Activated gamma-delta T cell (primary cell): ENCODE data around the gene DRG2.

Experiments
- DNase-seq: peaks from one replicate; lab custom pipeline; 2025; lab: John Stamatoyannopoulos, UW
- total RNA-seq, 2 donors: gene quantifications; one replicate each; lab custom pipeline; 2026; lab: John Stamatoyannopoulos, UW

DRG2 gene, protein sequence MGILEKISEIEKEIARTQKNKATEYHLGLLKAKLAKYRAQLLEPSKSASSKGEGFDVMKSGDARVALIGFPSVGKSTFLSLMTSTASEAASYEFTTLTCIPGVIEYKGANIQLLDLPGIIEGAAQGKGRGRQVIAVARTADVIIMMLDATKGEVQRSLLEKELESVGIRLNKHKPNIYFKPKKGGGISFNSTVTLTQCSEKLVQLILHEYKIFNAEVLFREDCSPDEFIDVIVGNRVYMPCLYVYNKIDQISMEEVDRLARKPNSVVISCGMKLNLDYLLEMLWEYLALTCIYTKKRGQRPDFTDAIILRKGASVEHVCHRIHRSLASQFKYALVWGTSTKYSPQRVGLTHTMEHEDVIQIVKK
- 74.7 to 77.3 reads per million in 2 donors for total RNA-seq

DNA sequence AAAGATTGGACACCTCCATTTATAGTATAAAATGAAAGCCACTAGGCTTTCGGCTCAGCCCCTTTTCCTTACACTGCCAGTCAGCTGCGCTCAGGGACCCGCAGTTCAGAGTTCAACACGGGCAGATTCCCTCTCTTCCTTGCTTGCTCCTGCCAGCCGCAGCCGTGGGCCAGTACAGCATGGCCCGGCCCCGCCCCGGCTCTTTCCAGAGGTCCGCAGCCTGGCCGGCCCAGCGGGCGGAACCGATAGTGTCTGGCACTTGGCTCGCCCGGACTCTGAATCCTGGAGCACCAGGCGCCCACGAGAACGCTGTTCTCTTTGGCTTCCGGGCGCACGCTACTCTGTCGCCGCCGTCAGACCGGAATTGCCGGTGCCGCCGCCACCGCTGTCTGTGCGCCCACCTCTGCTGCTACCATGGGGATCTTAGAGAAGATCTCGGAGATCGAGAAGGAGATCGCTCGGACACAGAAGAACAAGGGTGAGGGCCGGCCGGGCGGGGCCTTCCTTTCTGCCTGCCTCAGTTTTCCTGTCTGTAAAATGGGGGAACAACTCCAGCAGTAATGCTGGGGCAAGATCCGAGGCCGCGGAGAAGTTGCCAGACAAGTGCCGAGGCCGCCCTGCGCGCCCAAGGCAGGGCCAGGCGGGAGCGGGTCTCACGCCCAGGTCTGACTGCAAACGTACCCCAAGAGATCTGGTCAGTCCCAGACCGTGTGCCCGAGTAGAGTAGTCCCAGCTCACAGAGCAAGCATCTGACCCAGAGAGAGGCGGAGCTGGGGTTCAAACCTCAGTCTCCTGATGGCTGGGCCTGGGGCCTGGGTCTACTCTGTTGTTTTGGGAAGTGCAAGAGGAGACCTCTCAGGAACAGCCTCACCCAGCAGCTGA lies at the start of gene DRG2:
TSS of gene DRG2 (plus strand) at position 339 of the 882 bp plus-strand sequence. CDS start at position 415, 76 bp downstream.
- DNase-seq = peak; percentile 65

DNA sequence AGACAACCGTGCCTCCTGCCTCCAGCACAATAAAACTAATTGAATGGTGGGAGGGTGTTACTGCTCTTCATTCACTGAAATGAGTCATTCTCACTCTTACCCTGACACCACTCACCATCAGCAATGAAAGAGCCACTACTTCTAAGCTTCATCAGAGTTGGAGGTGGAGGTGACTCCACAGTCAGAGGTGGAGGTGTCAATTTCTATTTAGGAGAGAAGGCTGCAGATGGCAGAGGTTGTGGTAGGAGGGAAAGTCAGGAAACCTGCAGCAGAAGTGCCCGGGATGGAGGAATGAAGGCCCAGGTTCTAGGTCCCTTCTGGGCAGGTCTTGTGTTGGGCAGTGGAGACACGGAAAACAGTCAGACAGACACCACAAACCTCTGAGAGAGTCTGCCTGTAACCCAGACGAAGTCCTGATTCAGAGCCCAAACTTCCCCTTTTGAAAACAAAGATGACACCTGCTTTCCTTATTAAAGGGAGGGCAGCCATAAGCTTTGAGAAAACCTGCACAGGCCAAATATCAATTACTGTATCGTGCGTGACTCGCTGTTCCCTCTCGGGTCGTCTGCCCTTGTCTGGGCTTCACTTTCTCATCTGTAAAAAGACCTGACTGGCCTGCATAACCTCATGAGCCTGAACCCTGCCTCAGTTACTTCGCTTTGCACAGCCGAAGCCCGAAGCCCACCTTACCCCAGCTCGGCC lies 49.4 kb upstream of the DRG2 start:
- no peak for DNase-seq

DNA sequence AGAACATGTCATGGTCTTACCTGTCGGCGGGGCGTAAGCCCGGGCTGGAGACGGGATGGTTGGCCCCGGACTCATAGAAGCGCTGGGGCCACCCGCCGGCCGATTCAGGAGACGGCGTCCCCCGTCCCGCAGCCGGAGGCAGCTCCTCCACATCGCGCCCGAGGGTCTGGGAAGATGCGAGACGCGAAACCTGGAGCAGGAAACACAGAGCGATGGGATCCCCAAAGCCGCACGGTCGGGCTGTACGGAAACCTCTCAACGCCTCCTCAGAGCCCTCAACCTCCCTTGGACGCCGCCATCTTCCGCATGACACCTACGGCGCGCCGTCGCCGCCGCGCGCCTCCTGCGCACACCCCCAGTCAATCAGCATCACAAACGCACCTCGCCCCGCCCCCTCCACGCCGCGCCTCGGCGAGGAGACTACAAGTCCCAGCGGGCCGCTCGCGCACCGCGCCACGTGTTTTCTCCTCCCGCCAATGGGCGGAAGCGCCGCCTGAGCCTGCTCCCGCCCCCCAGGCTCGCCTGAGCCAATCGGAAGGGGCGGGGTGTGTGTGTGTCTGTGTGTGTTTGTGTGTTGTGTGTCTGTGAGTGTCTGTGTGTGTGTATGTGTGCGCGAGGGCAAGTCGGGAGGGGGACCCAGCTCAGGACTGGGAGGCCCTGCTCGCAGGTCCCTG lies 48.8 kb upstream of the DRG2 start, which contains the start of the genes ATPAF2 and GID4:
TSS of gene ATPAF2 (minus strand) at position 308 of the 674 bp plus-strand sequence. CDS start at position 153, 155 bp downstream.
TSS of gene GID4 (plus strand) at position 548 of the 674 bp plus-strand sequence. CDS start at position 605, 57 bp downstream.
- DNase-seq = peak; percentile 100

DNA sequence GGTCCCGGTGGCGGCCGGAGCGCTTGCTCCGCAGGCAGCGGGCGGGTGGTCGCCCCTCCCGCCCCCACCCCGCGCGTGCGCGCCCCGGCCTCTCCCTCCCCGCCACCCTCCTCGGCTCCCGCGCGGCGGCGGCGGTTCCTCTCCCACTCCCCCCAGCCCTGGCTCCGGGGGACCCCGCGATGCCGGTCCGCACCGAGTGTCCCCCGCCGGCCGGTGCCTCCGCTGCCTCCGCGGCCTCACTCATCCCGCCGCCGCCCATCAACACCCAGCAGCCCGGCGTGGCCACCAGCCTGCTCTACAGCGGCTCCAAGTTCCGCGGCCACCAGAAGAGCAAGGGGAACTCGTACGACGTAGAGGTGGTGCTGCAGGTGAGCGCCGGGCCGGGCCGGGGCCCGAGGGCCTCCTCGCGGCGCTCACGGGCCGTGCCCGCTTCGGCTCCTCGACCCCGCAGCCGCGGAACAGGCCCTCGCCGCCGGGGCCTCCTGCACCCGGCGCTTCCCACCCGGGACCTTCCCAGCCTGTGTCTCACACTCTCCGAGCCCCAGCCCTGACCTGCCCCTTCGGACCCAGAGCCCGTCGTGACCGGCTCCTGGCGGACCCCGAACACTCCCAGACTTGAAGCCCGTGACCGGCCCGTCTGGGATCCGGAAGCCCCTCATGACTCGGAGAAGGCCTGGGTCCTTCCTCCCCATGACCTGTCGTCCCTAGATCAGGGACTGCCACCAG lies 48.0 kb upstream of the DRG2 start:
- DNase-seq = peak; percentile 68

DNA sequence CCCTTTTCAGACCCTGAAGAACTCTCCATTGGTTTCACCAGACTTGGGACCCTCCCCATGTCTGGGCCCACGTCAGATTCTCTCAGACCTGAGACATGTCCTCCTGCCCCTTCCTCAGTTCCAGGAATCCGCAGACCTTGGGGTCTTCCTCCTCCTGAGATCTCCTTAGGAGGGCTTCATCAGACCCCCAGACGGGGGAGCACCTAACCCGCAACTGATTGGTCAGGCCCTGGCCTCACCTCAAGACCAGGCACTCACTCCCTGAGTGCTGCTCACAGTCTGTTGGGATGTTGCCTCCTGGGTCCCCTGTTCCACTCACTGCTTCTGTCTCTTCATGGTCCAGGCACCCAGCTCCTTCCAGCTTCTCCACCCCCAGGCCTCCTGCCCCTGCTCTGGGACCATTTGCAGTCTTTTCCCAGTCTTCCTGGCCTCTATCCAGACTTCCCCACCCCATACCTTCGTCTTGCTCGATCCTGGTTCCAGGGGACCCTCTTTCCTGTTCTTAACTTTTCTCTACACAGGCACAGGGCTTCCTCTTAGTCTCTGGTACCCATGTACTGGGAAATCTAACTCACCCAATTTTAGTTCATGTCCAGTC lies 47.4 kb upstream of the DRG2 start:
- DNase-seq = no peak

DNA sequence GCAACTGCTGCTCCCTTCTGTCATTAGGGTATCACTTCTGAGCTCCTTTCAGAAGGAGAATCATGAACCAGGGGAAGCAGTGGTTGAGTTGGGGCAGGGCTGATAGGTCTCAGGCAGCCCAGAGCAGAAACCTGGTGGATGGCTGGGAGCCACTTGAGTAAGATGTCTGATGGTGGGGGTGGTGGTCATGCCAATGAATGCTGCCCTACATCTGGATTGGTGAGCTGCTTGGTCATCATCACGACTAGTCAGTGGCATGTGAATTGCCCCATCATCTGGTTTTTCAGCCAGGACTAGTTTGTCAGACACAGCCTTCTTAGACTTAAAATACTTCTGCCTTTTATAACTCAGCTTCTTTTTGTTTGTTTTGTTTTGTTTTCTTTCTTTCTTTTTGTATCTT lies 46.0 kb upstream of the DRG2 start:
- no peak for DNase-seq

DNA sequence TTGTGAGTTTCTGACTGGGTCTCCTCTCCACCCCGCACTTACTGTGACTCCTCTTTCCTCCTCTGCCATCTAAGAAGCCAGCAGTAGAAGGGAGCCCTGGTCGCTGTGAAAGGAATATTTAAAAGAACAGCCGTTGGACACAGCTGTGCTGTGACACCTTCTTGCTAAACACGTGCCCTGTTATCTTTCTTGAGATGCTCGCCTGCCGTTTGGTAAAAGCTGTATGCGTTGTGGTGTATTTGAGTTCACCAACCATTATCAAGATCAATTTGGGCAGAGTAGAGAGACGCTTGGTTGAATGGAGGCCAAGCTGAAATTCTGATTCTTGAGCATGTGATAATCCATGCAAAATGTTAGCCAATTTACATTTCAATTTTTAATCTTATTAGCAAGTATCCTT lies 44.8 kb upstream of the DRG2 start:
- DNase-seq = no peak

DNA sequence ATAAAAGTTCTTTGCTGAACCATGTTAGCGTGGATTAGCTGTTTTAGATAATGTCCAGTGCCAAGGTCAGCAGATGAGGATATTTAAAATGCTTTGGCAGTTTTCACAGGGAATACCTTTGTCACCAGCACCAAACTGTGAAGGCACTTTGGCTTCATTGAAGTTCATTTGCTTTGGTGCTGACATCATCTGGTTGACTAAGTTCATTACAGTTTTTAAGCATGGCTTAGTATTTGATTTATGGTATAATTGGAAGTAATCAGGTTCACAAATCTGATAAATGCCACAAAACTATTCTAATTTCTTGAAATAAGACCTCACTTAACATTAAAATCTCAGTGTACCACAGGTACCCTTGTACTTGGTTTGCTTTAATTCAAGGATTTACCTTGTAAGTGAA lies 44.3 kb upstream of the DRG2 start:
- DNase-seq = no peak

DNA sequence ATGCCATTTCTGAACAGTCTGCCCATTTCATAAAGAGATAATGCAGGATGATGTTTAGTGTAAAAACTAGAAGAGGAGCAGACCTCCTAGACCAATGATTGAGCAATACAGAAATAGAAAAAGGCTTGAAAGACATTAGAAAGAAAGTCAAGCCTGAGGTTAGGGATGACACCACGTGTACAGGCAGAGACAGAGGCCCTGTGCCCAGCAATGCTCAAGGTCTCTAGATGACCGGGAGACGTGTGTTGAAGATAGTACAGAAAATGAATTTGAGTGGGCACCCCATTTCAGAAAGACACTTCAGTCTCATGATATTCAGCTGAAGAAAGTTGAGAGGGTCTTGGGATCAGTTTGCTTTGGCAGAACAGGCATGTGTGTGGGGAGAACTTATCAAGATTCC lies 43.1 kb upstream of the DRG2 start:
- DNase-seq = no peak

DNA sequence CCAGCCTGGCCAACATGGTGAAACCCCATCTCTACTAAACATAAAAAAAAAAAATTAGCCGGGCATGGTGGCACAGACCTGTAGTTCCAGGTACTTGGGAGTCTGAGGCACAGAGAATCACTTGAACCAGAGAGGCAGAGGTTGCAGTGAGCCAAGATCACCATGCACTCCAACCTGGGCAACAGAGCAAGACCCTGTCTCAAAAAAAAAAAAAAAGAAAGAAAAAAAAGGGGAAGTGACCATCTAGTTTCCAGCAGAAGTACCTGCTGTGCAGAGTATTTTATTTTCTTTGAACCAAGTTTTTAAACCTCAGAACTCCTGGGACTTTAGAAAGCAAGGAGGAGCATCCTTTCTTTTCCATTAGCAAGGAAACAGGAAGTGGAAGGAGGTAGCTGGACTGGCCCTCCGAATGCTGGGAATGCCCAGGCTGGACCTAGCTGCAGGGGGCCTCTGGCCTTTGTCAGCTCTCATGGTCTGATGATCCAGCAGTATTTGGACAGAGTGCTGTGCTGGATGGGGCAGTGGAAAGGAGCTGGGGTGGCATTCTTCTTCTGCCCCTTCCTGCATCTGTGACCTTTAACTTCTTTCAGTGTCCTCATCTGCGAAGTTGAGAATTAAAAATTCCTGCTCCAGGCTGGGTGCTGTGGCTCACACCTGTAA lies 41.9 kb upstream of the DRG2 start:
- no peak for DNase-seq

DNA sequence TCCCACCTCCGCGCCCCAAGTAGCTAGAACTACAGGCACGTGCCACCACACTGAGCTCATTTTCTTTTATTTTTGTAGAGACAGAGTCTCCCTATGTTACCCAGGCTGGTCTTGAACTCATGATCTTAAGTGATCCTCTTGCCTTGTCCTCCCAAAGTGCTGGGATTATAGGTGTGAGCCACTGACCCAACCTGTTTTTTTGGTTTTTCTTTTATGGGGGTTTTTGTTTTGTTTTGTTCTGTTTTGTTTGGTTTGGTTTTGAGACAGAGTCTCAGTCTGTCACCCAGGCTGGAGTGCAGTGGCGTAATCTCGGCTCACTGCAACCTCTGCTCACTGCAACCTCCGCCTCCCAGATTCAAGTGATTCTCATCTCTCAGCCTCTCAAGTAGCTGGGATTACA lies 32.2 kb upstream of the DRG2 start:
- DNase-seq = no peak

DNA sequence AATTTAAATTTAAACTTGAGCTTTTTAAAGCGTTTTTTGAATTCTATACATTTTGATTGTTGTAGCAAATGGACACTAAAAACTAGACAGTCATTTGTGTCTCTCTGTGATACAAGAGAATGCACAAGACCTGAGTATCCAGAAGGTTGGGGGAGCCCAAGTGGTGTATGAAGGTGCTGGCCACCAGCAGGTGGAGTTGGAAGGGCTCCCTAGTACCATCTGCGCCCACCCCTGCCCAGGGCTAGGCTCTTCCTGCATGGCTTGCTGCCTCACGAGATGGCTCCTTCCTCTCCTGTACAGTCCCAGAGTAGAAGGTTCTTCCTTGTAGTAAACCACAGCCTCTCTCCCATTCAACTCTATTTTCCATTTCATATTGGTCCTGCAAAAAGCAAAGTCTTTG lies 31.5 kb upstream of the DRG2 start:
- no peak for DNase-seq

DNA sequence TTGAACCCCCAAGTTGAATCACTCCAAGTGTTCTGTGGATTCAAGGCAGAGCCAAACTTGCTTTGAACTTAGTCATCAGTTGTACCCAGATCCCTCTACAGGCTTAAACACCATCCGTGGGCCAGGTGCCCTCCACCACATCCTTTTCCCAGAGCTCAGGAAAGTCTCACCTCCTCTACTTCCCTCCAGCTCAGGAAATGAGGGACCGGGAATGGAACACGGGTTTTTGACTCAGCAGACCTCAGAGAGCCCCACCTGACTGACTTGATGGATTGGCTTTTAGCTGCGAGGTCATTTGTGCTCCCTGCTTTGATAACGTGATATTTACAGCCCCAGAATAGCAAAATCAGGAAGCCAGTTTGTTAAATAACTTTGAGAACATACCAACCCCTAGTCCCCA lies 28.5 kb upstream of the DRG2 start:
- DNase-seq = no peak

DNA sequence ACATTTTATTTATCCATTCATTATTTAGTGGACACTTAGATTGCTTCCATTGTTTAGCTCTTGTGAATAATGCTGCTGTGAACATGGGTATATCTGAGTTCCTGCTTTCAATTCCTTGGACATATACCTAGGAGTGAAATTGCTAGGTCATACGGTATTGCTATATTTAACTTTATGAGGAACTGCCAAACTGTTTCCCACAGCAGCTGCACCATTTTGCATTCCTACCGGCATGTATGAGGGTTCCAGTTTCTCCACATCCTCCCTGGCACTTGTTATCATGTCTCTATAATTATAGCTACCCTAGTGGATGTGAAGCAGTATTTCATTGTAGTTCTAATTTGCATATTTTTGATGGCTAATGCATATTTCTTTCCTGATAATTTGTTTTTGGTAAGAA lies 23.7 kb upstream of the DRG2 start:
- DNase-seq = no peak

DNA sequence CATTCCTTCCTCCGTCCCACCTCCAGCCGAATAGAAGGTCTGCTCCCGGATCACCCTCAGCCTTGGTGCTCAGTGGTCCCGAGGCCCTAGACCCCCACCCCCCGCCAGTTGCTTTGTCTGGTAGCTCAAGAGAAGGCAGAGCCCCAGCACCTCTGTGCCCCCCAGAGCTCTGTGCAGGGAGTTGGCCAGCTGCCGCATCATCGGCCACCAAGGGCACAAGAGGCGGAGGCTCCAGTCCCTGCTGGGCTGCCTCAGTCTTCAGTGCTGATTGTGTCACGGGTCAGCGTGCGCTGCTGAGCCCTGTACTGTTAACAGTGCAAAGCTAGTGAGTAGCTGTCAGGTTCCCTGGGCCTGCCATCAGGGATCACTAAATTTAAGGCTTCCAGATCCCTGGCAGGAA lies 22.2 kb upstream of the DRG2 start:
- DNase-seq = no peak

DNA sequence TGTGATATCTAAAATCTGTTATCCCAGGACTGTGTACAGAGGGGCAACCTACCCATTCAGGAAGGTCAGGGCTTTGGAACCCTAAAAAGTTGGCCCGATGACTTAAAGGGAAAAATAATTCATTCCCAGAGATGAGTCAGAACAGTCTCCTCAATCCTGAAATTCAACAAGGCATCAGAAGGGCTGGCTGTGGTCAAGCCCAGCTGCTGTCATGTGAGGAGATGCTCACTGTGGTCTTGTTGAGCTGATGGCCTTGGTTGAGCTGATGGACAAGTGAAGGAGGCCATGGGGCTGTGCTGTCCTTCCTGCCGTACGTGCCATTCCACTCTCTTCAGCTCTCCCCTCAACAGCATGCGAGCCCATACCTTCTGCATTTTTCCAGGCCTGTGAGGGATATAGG lies 20.9 kb upstream of the DRG2 start:
- no peak for DNase-seq

DNA sequence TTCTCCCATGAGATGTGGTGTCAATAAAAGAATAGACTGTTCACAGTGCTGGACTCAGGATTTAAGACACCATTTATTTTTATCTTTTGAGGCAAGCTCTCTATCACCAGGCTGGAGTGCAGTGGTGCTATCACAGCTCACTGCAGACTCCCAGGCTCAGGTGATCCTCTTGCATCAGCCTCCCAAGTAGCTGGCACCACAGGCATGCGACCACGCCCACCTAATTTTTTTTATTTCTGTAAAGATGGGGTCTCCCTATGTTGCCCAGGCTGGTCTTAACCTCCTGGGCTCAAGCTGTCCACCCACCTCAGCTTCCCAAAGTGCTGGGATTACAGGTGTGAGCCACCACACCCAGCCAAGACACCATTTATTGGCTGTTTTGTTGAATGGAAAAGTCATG lies 18.6 kb upstream of the DRG2 start:
- no peak for DNase-seq

DNA sequence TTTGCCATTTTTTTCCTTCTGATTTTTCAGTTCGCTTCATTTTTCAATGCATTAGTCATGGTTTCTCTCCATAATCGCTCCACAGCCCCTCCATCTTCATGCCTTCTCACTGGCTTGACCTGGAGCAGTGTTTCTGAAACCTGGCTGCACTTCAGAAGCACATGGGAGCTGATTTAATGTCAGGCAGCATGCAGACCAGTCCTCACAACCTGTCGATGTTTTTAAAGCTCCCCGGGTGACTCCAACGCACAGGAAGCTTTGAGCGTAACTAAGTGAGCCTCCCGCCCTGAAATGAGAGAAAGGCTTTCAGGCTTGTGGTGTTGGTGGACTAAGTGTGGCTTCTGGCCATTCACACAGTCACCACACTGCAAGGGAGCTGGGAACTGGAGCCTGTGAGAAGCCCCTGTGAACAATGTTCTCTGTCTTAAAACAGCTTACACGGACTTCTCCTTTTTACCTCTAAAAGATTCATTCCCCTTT lies 16.8 kb upstream of the DRG2 start:
- no peak for DNase-seq

DNA sequence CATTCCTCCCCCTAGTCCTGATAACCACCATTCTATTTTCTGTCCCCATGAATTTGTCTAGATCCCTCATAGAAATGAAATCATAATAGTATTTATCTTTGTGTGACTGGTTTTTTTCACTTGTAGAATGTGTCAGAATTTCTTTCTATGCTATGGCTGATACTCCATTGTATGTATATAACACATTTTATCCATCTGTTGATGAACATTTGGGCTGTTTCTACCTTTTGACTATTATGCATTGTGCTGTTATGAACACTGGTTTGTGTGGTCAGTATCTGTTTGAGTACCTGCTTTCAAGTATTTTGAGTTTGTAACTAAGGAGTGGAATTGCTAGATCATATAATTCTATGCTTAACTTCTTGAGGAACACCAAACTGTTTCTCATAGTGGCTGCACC lies 16.0 kb upstream of the DRG2 start:
- DNase-seq = no peak
